Osteoblast (primary cell): ENCODE results near the gene DDIAS. TPM values are rescaled to one million over a fixed set of nuclear protein-coding genes. Genes with fewer than 3 reads are reported as not detected.

Source experiments
- DNase-seq: peaks from one replicate; pipeline ENCODE4 v3.0.0; 2011; ENCODE audit warnings: low spot score, mixed read lengths; ENCODE audit not compliant: insufficient read length; ENCODE audit errors: missing footprints
- H2AFZ ChIP-seq: 2 replicates; pipeline ENCODE4 v1.6.0; 2011; ENCODE audit warnings: mild to moderate bottlenecking, low read length
- H3K27ac ChIP-seq: 2 replicates; pipeline ENCODE4 v1.5.1; 2011; ENCODE audit warnings: mild to moderate bottlenecking, low read depth, low read length, moderate library complexity
- H3K27me3 ChIP-seq: 2 replicates; pipeline ENCODE4 v1.6.0; 2012; ENCODE audit warnings: mild to moderate bottlenecking, control low read depth, inconsistent platforms, low read length, moderate library complexity; ENCODE audit not compliant: insufficient read depth
- H3K36me3 ChIP-seq: 2 replicates; pipeline ENCODE4 v1.5.1; 2011; ENCODE audit warnings: mild to moderate bottlenecking, low read length, control low read depth, moderate library complexity; ENCODE audit not compliant: insufficient read depth
- H3K4me1 ChIP-seq: 2 replicates; pipeline ENCODE4 v1.5.1; 2011; ENCODE audit warnings: mild to moderate bottlenecking, low read length, control low read depth, moderate library complexity; ENCODE audit not compliant: insufficient read depth
- H3K4me2 ChIP-seq: 2 replicates; pipeline ENCODE4 v1.6.0; 2011; ENCODE audit warnings: mild to moderate bottlenecking, low read length; ENCODE audit not compliant: insufficient read depth
- H3K4me3 ChIP-seq: fragments of 200-600 bp; sonication (generic); 3 replicates; pipeline ENCODE4 v1.5.1; 2012; ENCODE audit warnings: mild to moderate bottlenecking, low read length, inconsistent platforms; ENCODE audit not compliant: insufficient read depth
- H3K79me2 ChIP-seq: 2 replicates; pipeline ENCODE4 v1.6.0; 2012; ENCODE audit warnings: mild to moderate bottlenecking, low read length, control low read depth, inconsistent platforms; ENCODE audit not compliant: insufficient read depth
- H3K9me3 ChIP-seq: 2 replicates; pipeline ENCODE4 v1.5.1; 2011; ENCODE audit warnings: low read depth, low read length, control low read depth
- H4K20me1 ChIP-seq: 2 replicates; pipeline ENCODE4 v1.6.0; 2012; ENCODE audit warnings: mild to moderate bottlenecking, low read length, control low read depth; ENCODE audit not compliant: insufficient read depth
- total RNA-seq: library from RNA; depleted of rRNA; stranded (reverse); fragments of >200 nt; gene quantifications from 2 replicates; pipeline ENCODE4 v1.2.3, GENCODE V29; 2012
- TF ChIP-seq, protein P1 (sequence below): IDR thresholded peaks from 2 replicates; pipeline ENCODE4 v1.5.1; 2011; ENCODE audit warnings: mild to moderate bottlenecking, low read depth, low read length, moderate library complexity; ENCODE audit errors: extremely low read depth

DDIAS gene
- total RNA-seq, 1 donor, result 1.8 TPM

DNA sequence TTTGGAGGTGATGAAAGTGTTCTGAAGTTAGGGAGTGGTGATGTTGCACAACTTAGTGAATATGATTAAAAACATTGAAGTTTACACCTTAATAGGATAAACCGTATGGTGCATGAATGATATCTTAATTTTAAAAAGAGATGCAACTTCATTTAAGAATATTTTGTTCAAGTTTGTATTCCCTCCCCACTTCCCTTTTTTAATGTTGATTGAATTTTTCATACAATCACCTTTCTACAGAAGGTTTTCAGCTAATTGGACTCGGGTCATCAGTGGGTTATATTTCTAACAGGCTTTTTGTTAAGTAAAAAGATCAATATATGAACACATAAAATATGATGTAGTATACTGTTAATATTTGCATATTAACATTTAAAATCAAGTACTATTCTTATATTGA is 72.6 kb downstream of the DDIAS start:
- Histone ChIP-seq H3K4me1 (peaks cover 13% of the 10 kb centered on the region), H3K79me2 (no peaks in the 10 kb centered on the region), H4K20me1 (no peaks in the 10 kb centered on the region), H2AFZ (no peak overlapping the region), H3K36me3 (no peaks in the 10 kb centered on the region), H3K9me3 (no peaks in the 10 kb centered on the region), H3K4me2 (no peak overlapping the region), H3K27me3 (no peaks in the 10 kb centered on the region), H3K4me3 (no peak overlapping the region), H3K27ac (no peak overlapping the region)
- TF ChIP-seq, protein P1, sequence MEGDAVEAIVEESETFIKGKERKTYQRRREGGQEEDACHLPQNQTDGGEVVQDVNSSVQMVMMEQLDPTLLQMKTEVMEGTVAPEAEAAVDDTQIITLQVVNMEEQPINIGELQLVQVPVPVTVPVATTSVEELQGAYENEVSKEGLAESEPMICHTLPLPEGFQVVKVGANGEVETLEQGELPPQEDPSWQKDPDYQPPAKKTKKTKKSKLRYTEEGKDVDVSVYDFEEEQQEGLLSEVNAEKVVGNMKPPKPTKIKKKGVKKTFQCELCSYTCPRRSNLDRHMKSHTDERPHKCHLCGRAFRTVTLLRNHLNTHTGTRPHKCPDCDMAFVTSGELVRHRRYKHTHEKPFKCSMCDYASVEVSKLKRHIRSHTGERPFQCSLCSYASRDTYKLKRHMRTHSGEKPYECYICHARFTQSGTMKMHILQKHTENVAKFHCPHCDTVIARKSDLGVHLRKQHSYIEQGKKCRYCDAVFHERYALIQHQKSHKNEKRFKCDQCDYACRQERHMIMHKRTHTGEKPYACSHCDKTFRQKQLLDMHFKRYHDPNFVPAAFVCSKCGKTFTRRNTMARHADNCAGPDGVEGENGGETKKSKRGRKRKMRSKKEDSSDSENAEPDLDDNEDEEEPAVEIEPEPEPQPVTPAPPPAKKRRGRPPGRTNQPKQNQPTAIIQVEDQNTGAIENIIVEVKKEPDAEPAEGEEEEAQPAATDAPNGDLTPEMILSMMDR, result no peak
- DNase-seq, result no peak

DNA sequence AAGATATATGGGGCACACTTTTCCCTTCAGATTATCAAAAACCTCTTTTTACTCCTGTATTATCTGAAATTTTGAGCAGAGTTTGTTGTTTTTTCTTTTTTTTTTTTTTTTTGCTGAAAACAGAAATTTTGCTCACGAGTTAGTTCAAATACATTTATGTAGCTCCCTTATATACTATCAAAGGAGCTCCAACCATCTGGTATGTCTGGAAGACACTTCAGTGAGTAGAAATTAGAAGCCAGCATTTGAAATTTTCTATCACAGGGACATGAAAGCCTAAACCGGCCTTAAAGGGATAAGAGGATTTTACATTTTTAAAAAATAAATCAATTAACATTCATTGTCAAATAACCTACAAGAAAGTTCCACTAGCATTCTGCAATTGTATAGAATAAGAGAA is 73.3 kb downstream of the DDIAS start:
- H3K4me3 ChIP-seq, result no peak overlapping the region
- H2AFZ ChIP-seq, result no peak overlapping the region
- H3K79me2 ChIP-seq, result no peaks in the 10 kb centered on the region
- H3K9me3 ChIP-seq, result no peaks in the 10 kb centered on the region
- H3K27me3 ChIP-seq, result no peaks in the 10 kb centered on the region
- peaks cover 20% of the 10 kb centered on the region for H3K4me1 ChIP-seq
- no peaks in the 10 kb centered on the region for H4K20me1 ChIP-seq
- no peak overlapping the region for H3K4me2 ChIP-seq
- TF ChIP-seq, protein P1, result no peak
- no peaks in the 10 kb centered on the region for H3K36me3 ChIP-seq
- DNase-seq, result no peak
- no peak overlapping the region for H3K27ac ChIP-seq

DNA sequence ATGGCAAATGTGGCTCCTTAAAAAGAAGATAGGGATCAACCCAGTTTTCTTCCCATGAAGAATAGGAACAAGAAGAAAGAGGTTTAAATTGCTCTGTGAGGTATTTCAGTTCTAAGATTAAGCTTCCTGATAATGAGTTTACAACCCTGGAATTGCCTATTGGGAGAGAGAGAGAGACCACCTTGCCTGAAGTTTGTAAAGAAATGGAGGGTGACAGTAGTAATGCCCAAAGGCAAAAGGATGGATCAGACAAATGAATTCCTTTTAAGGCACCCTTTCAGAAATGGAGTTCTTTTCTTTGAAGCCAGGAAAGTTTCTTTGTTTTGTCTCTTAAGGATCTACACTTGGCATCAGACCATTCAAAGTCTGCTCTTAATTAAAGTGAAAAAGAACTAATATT is 74.3 kb downstream of the DDIAS start:
- TF ChIP-seq, protein P1, result no peak
- Histone ChIP-seq H3K36me3 (no peaks in the 10 kb centered on the region), H3K4me1 (peaks cover 29% of the 10 kb centered on the region), H2AFZ (no peak overlapping the region), H3K9me3 (no peaks in the 10 kb centered on the region), H3K27me3 (no peaks in the 10 kb centered on the region), H4K20me1 (no peaks in the 10 kb centered on the region), H3K4me3 (no peak overlapping the region), H3K4me2 (no peak overlapping the region), H3K27ac (no peak overlapping the region), H3K79me2 (no peaks in the 10 kb centered on the region)
- no peak for DNase-seq

DNA sequence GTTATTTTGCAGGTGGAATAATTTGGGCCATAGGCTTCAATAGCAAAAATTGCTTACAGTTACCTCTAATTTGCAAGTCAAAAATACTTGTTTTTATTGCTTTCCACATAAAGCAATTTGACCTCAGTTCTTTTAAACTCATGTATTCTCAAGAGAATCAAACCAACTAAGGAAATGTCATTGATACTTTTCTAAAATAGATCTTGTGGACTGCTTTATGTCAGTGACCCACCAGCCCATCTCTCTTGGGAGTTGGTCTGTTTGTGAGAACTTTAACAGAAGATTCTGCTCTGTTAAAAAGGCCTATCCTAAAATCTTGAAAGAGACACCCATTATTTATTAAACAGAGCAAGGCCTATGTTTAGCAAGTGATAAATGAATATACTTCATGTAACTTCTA is 75.2 kb downstream of the DDIAS start:
- Histone ChIP-seq H3K36me3 (peaks cover 4% of the 10 kb centered on the region), H3K27me3 (no peaks in the 10 kb centered on the region), H3K27ac (no peak overlapping the region), H3K9me3 (no peaks in the 10 kb centered on the region), H3K4me1 (peaks cover 31% of the 10 kb centered on the region), H3K4me3 (no peak overlapping the region), H3K79me2 (no peaks in the 10 kb centered on the region), H2AFZ (no peak overlapping the region), H4K20me1 (no peaks in the 10 kb centered on the region), H3K4me2 (no peak overlapping the region)
- TF ChIP-seq, protein P1, result no peak
- no peak for DNase-seq
